GM21825 (cell line): ENCODE results near the gene OR52J3.
"Not testable (repeated sequence)": the region's sequence is repeated elsewhere in the genome, so short reads cannot be mapped to it uniquely, and the experiment has no call there.

Experiments
- ATAC-seq: cut with Tn5 transposase; IDR thresholded peaks from one replicate; pipeline ENCODE4 v1.9.1; 2021; ENCODE audit warnings: mild to moderate bottlenecking, moderate library complexity; ENCODE audit not compliant: unreplicated experiment

The OR52J3 gene

GRCh38 chr11:5046226-5046625 is at the start of gene OR52J3:
Gene OR52J3 (plus strand): TSS chr11:5046526. CDS start chr11:5046526, 0 bp downstream.
- no peak for ATAC-seq

- no peak for ATAC-seq
Measured at GRCh38 chr11:5004424-5005274, 41.7 kb upstream of the OR52J3 start.

- ATAC-seq: no peak
Measured at GRCh38 chr11:5007561-5007960, 38.8 kb upstream of the OR52J3 start.

- ATAC-seq: no peak
Measured at GRCh38 chr11:5011254-5011653, 35.1 kb upstream of the OR52J3 start.

- ATAC-seq: no peak
Measured at GRCh38 chr11:5013012-5013411, 33.3 kb upstream of the OR52J3 start.

GRCh38 chr11:5021996-5022395 is 24.3 kb upstream of the OR52J3 start:
- no peak for ATAC-seq

GRCh38 chr11:5036669-5037068 is 9.7 kb upstream of the OR52J3 start:
- ATAC-seq: no peak

GRCh38 chr11:5037926-5038325 is 8.4 kb upstream of the OR52J3 start:
- no peak for ATAC-seq

- ATAC-seq: no peak
Measured at GRCh38 chr11:5038341-5038740, 8.0 kb upstream of the OR52J3 start.

- no peak for ATAC-seq
Measured at GRCh38 chr11:5040876-5041275, 5.5 kb upstream of the OR52J3 start.

- ATAC-seq: no peak
Measured at GRCh38 chr11:5042091-5042490, 4.2 kb upstream of the OR52J3 start.

- no peak for ATAC-seq
Measured at GRCh38 chr11:5043380-5043779, 2.9 kb upstream of the OR52J3 start.

GRCh38 chr11:5046754-5047330 is 516 bp downstream of the OR52J3 start:
- no peak for ATAC-seq

- not testable (repeated sequence) for ATAC-seq
Measured at GRCh38 chr11:5058679-5059078, 12.4 kb downstream of the OR52J3 start.

GRCh38 chr11:5059391-5059790 is 13.1 kb downstream of the OR52J3 start, which contains the start of gene OR52E2:
Gene OR52E2 (minus strand): TSS chr11:5059627. CDS start chr11:5059627, 0 bp downstream.
- no peak for ATAC-seq

GRCh38 chr11:5065027-5065426 is 18.7 kb downstream of the OR52J3 start:
- no peak for ATAC-seq

GRCh38 chr11:5069272-5069671 is 22.9 kb downstream of the OR52J3 start, which contains the start of gene OR52E1:
Gene OR52E1 (plus strand): TSS chr11:5069572.
- no peak for ATAC-seq

- ATAC-seq: no peak
Measured at GRCh38 chr11:5071799-5072198, 25.5 kb downstream of the OR52J3 start.

GRCh38 chr11:5081405-5081804 is 35.1 kb downstream of the OR52J3 start:
- ATAC-seq: no peak

GRCh38 chr11:5083602-5084001 is 37.3 kb downstream of the OR52J3 start:
- no peak for ATAC-seq

GRCh38 chr11:5088556-5088955 is 42.2 kb downstream of the OR52J3 start:
- no peak for ATAC-seq

- ATAC-seq: no peak
Measured at GRCh38 chr11:5090668-5091067, 44.3 kb downstream of the OR52J3 start.
